Suprapubic skin (tissue), 4 donors: ENCODE data around the gene EGFR. TPM values are rescaled to one million over a fixed set of nuclear protein-coding genes. Genes with fewer than 3 reads are reported as not detected.
A peak's percentile ranks its signal among the peaks of the same experiment; 100 is the strongest.

Source experiments
- DNase-seq, 2 donors: peaks; one replicate each; pipeline ENCODE4 v3.0.0-alpha.2; 2019; ENCODE audit warnings: low spot score in 2 of 2
- H3K27ac ChIP-seq: fragments of 200-600 bp; sonication (generic); one replicate; pipeline ENCODE4 v1.5.1; 2019
- H3K27me3 ChIP-seq: fragments of 200-600 bp; sonication (generic); one replicate; pipeline ENCODE4 v1.5.1; 2019
- H3K36me3 ChIP-seq: fragments of 200-600 bp; sonication (generic); one replicate; pipeline ENCODE4 v1.5.1; 2019
- H3K4me1 ChIP-seq: fragments of 200-600 bp; sonication (generic); one replicate; pipeline ENCODE4 v1.5.1; 2019
- H3K4me3 ChIP-seq: fragments of 200-600 bp; sonication (generic); one replicate; pipeline ENCODE4 v1.5.1; 2019; ENCODE audit warnings: mild to moderate bottlenecking
- H3K9me3 ChIP-seq: fragments of 200-600 bp; sonication (generic); one replicate; pipeline ENCODE4 v1.5.1; 2019
- EP300 ChIP-seq: sonication (generic); formaldehyde crosslinking; IDR thresholded peaks from one replicate; pipeline ENCODE4 v1.6.1; 2017; ENCODE audit warnings: antibody characterized with exemption
- POLR2A ChIP-seq, 2 donors: fragments of 450-650 bp; IDR thresholded peaks; one replicate each; pipeline ENCODE4 v1.6.1; 2017; ENCODE audit warnings: antibody characterized with exemption in 2 of 2, mild to moderate bottlenecking in 2 of 2, moderate library complexity in 2 of 2
- POLR2AphosphoS5 ChIP-seq, 3 donors: sonication (generic); formaldehyde crosslinking; IDR thresholded peaks; one replicate each; pipeline ENCODE4 v1.6.1; 2017; ENCODE audit warnings: antibody characterized with exemption in 3 of 3
- WGBS: methylation state at CpG from one replicate; pipeline ENCODE4 v1.1.5; 2018; 5-methylcytosine and 5-hydroxymethylcytosine counted together
- total RNA-seq, 4 donors: library from RNA; depleted of rRNA; stranded (reverse); fragments of >200 nt; gene quantifications; one replicate each; pipeline ENCODE4 v1.1.0, GENCODE V29; 2016
- TF ChIP-seq, protein P1 (sequence below), 2 donors: fragments of 200-600 bp in 1 of 2; fragments of 450-650 bp in 1 of 2; sonication (generic) in 1 of 2; IDR thresholded peaks; one replicate each; pipeline ENCODE4 v1.5.1; 2016 to 2019; ENCODE audit warnings: antibody characterized with exemption in 2 of 2, mild to moderate bottlenecking in 1 of 2, moderate library complexity in 1 of 2

EGFR gene
- total RNA-seq, 4 donors from 2014 or later, result 231 to 341 (median 271) TPM

DNA sequence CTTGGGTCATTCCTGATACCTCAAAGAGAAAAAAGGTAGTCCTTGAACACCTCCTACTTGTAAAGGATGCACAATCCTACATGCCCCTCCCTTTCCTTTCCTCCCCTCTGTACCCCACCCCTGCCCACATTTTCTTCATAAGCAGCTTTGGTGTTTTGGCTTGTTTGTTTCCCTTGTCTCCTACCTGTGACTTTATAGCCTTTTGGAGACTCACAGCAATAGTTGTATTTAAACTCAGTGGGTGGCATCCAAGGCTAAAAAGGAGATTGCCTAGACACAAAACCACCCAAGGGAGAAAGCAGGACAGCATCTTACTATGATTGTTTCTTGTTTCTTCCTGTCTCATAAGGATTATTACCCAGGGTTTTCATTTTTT is 63.4 kb downstream of the EGFR start:
- Histone ChIP-seq H3K9me3 (no peaks in the 10 kb centered on the region), H3K36me3 (peaks cover 4% of the 10 kb centered on the region), H3K4me1 (peaks cover 65% of the 10 kb centered on the region), H3K4me3 (no peak overlapping the region), H3K27me3 (no peaks in the 10 kb centered on the region), H3K27ac (peak overlapping the region; percentile 64)
- TF ChIP-seq POLR2A (IDR thresholded peaks at IDR 0.05), result no peak
- TF ChIP-seq, protein P1, sequence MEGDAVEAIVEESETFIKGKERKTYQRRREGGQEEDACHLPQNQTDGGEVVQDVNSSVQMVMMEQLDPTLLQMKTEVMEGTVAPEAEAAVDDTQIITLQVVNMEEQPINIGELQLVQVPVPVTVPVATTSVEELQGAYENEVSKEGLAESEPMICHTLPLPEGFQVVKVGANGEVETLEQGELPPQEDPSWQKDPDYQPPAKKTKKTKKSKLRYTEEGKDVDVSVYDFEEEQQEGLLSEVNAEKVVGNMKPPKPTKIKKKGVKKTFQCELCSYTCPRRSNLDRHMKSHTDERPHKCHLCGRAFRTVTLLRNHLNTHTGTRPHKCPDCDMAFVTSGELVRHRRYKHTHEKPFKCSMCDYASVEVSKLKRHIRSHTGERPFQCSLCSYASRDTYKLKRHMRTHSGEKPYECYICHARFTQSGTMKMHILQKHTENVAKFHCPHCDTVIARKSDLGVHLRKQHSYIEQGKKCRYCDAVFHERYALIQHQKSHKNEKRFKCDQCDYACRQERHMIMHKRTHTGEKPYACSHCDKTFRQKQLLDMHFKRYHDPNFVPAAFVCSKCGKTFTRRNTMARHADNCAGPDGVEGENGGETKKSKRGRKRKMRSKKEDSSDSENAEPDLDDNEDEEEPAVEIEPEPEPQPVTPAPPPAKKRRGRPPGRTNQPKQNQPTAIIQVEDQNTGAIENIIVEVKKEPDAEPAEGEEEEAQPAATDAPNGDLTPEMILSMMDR (IDR thresholded peaks at IDR 0.05), result no peak
- TF ChIP-seq EP300, result no peak
- no peak for TF ChIP-seq POLR2AphosphoS5 (IDR thresholded peaks at IDR 0.05)
- no peak for DNase-seq

DNA sequence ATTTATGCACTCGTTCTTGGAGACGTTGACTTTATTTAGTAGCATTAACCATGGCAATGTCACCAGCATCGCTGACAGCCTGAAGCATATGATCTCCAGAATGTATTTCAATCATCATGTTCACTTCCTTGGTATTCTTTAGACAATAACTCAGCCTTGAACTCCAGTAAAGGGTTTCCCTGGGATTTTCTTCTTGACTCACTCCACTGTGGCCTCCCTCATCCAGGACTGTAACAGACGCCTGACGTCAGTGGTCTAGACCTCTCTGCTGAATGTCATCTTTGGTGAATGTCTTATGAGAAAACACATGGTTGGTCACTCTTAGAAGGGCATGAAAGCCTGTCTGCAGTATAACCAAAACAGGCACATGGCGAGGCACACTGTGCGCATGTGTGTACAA is 64.4 kb downstream of the EGFR start:
- peaks cover 4% of the 10 kb centered on the region for H3K36me3 ChIP-seq
- DNase-seq, result no peak
- H3K27me3 ChIP-seq, result no peaks in the 10 kb centered on the region
- H3K9me3 ChIP-seq, result no peaks in the 10 kb centered on the region
- no peak for TF ChIP-seq POLR2A (IDR thresholded peaks at IDR 0.05)
- TF ChIP-seq POLR2AphosphoS5 (IDR thresholded peaks at IDR 0.05), result no peak
- WGBS, result 84% methylated on average over 7 of the region's 7 CpGs
- no peak overlapping the region for H3K27ac ChIP-seq
- no peak overlapping the region for H3K4me3 ChIP-seq
- peaks cover 70% of the 10 kb centered on the region for H3K4me1 ChIP-seq

DNA sequence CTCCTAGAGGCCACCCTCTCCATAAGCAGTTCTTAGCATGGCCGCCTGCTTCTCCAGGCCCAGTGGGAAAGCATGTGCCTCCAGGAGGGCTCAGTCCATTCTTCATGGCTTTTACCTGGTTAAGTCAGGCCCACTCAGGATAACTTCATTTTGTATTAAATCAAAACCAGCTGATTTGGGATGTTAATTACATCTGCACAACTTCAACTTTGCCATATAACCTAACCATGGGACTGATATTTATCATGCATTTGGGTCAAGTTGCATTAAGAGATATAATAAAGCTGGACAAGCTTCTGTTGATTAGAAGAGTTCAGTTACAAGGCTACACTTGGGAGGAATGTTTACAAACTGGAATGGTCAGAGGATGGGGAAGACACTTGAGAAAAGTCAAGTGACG is 65.5 kb downstream of the EGFR start:
- Histone ChIP-seq H3K36me3 (peaks cover 4% of the 10 kb centered on the region), H3K4me1 (peaks cover 67% of the 10 kb centered on the region), H3K27me3 (no peaks in the 10 kb centered on the region), H3K9me3 (no peaks in the 10 kb centered on the region), H3K4me3 (no peak overlapping the region), H3K27ac (no peak overlapping the region)
- WGBS, result 92% methylated on average over 2 of the region's 2 CpGs
- no peak for TF ChIP-seq POLR2AphosphoS5 (IDR thresholded peaks at IDR 0.05)
- TF ChIP-seq, protein P1 (IDR thresholded peaks at IDR 0.05), result no peak
- TF ChIP-seq EP300, result no peak
- no peak for TF ChIP-seq POLR2A (IDR thresholded peaks at IDR 0.05)
- no peak for DNase-seq

DNA sequence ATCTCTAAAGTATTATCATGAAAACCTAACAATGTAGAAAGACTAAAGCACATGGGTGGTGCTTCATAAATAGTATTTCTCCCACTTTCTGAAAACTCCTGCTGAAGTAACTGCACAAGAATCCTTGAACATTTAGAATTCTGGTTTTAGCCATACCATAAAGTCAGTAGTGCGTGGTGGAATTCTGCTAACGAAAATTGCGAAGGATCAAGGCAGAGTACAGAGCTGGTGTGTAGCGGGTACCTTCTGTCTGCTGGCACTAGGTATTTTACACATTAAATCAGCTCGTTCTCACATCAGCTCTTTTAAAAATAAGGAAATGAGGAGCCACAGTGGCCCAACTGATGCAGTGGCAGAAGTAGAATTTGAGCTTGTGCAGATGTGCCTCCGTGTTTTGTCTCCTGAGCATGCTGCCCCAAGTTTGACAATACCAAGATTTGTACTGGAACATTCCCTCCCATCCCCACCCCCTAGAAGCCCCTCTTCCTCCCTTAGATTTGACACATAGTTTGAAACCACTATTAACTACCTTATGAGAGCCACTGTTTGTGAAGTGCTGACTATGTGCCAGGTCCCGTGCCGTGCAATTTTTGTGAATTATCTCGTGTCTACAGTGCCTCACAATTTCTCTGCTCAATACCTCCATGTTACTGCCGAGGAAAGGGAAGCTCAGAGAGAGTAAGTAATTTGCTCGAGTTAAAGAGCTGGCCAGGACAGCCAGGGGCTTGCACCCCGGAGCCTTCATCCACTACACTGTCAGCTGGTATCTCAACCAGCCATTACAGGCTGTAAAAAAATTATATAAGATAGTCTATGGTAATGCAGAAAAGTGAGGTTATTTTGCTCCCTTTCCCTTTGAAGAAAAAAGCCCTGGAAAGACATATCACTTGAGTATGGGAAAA is 66.9 kb downstream of the EGFR start:
- H3K9me3 ChIP-seq, result no peaks in the 10 kb centered on the region
- no peak for DNase-seq
- WGBS, result 50% methylated on average over 12 of the region's 12 CpGs
- peaks cover 4% of the 10 kb centered on the region for H3K36me3 ChIP-seq
- TF ChIP-seq EP300 (no peak), POLR2A (IDR thresholded peaks at IDR 0.05) (no peak), POLR2AphosphoS5 (IDR thresholded peaks at IDR 0.05) (no peak)
- TF ChIP-seq, protein P1 (IDR thresholded peaks at IDR 0.05), result no peak
- no peaks in the 10 kb centered on the region for H3K27me3 ChIP-seq
- peak overlapping the region; percentile 82 for H3K27ac ChIP-seq
- H3K4me3 ChIP-seq, result no peak overlapping the region
- peaks cover 57% of the 10 kb centered on the region for H3K4me1 ChIP-seq

DNA sequence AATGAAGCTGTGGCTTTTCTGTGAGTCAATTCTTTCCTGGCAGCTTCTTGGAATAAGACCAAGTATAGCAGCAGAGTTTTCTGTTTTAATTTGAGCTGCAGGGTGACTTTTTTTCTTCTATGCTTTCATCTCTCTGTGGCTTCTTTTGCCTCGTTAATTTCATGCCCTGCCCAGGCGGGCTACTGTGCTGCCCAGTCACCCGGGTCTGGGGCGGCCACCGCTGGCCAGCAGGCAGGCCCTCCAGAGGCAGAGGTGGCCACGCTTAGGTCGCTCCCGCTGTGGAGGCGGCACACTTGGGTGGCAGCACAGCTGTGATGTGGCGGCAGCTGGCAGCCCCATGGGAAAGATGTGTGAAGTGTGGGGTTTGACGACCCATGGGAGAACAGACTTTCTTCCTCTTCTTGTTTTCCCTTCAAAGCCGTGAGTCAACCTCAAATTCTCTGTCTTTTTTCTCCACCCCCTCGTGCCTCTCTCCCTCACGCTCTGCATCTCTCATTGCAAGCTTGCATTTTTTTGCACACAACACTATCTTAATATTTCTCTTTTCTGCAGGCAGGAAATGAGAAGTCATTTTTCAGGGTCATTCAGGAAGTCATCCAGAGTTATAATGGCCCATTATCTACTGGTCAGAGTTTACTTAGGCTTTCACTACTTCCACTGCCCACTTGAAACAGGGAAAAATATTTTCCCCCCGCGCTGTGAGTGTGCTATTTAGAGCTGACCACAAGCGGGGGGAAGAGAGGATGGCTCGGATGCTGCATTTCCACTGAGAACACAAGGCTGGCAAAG is 67.8 kb downstream of the EGFR start:
- 11% methylated on average over 18 of the region's 18 CpGs for WGBS
- no peak for DNase-seq
- no peaks in the 10 kb centered on the region for H3K27me3 ChIP-seq
- TF ChIP-seq, protein P1 (IDR thresholded peaks at IDR 0.05), result no peak
- no peak for TF ChIP-seq POLR2AphosphoS5 (IDR thresholded peaks at IDR 0.05)
- TF ChIP-seq POLR2A (IDR thresholded peaks at IDR 0.05), result no peak
- no peak for TF ChIP-seq EP300
- no peaks in the 10 kb centered on the region for H3K9me3 ChIP-seq
- peaks cover 4% of the 10 kb centered on the region for H3K36me3 ChIP-seq
- H3K4me3 ChIP-seq, result peak overlapping the region; percentile 17
- peak overlapping the region; percentile 82 for H3K27ac ChIP-seq
- peaks cover 50% of the 10 kb centered on the region for H3K4me1 ChIP-seq
